ENCODE results near the gene PDRG1.
"Not testable (repeated sequence)": the region's sequence is repeated elsewhere in the genome, so short reads cannot be mapped to it uniquely, and the experiment has no call there.

PDRG1 gene

GRCh38 chr20:31925631-31926030 is 26.2 kb downstream of the PDRG1 start:
- no peak for DNase-seq

GRCh38 chr20:31924561-31924960 is 27.3 kb downstream of the PDRG1 start:
- DNase-seq, result no peak

- DNase-seq, result no peak
These were observed 28.2 kb downstream of the PDRG1 start for GRCh38 chr20:31923388-31924331.

- no peak for DNase-seq
These were observed 29.3 kb downstream of the PDRG1 start for GRCh38 chr20:31922588-31922987.

GRCh38 chr20:31922181-31922580 is 29.7 kb downstream of the PDRG1 start:
- DNase-seq, result no peak

GRCh38 chr20:31921480-31921879 is 30.4 kb downstream of the PDRG1 start:
- not testable (repeated sequence) for DNase-seq

GRCh38 chr20:31920275-31920855 is 31.5 kb downstream of the PDRG1 start:
- DNase-seq, result no peak

- DNase-seq, result no peak
These were observed 32.3 kb downstream of the PDRG1 start for GRCh38 chr20:31919410-31920155.

GRCh38 chr20:31918466-31919105 is 33.3 kb downstream of the PDRG1 start:
- DNase-seq, result no peak

GRCh38 chr20:31917962-31918412 is 33.9 kb downstream of the PDRG1 start:
- DNase-seq, result not testable (repeated sequence)

GRCh38 chr20:31916708-31917107 is 35.1 kb downstream of the PDRG1 start:
- DNase-seq, result no peak

GRCh38 chr20:31915491-31916280 is 36.2 kb downstream of the PDRG1 start:
- no peak for DNase-seq

- no peak for DNase-seq
These were observed 37.7 kb downstream of the PDRG1 start for GRCh38 chr20:31914170-31914569.

- DNase-seq, result no peak
These were observed 38.3 kb downstream of the PDRG1 start for GRCh38 chr20:31913431-31914157.

- DNase-seq, result no peak
These were observed 41.6 kb downstream of the PDRG1 start for GRCh38 chr20:31910071-31910803.

- no peak for DNase-seq
These were observed 42.4 kb downstream of the PDRG1 start for GRCh38 chr20:31909253-31910070.

GRCh38 chr20:31908424-31908823 is 43.4 kb downstream of the PDRG1 start:
- no peak for DNase-seq

GRCh38 chr20:31908016-31908415 is 43.8 kb downstream of the PDRG1 start:
- no peak for DNase-seq

GRCh38 chr20:31907046-31907445 is 44.8 kb downstream of the PDRG1 start:
- no peak for DNase-seq

- DNase-seq, result no peak
These were observed 45.8 kb downstream of the PDRG1 start for GRCh38 chr20:31906001-31906400.
